Spleen (tissue), 3 donors: ENCODE measurements around the gene PURB.
A peak's percentile ranks its signal among the peaks of the same experiment; 100 is the strongest.

ENCODE experiments used
- POLR2A ChIP-seq, 3 donors: fragments of 450-650 bp; IDR thresholded peaks; one replicate each; pipeline ENCODE4 v1.5.1; 2017; ENCODE audit warnings: antibody characterized with exemption in 3 of 3, mild to moderate bottlenecking in 1 of 3
- POLR2AphosphoS5 ChIP-seq, 3 donors: sonication (generic); formaldehyde crosslinking; IDR thresholded peaks; one replicate each; pipeline ENCODE4 v1.5.1; 2017; ENCODE audit warnings: antibody characterized with exemption in 3 of 3

DNA sequence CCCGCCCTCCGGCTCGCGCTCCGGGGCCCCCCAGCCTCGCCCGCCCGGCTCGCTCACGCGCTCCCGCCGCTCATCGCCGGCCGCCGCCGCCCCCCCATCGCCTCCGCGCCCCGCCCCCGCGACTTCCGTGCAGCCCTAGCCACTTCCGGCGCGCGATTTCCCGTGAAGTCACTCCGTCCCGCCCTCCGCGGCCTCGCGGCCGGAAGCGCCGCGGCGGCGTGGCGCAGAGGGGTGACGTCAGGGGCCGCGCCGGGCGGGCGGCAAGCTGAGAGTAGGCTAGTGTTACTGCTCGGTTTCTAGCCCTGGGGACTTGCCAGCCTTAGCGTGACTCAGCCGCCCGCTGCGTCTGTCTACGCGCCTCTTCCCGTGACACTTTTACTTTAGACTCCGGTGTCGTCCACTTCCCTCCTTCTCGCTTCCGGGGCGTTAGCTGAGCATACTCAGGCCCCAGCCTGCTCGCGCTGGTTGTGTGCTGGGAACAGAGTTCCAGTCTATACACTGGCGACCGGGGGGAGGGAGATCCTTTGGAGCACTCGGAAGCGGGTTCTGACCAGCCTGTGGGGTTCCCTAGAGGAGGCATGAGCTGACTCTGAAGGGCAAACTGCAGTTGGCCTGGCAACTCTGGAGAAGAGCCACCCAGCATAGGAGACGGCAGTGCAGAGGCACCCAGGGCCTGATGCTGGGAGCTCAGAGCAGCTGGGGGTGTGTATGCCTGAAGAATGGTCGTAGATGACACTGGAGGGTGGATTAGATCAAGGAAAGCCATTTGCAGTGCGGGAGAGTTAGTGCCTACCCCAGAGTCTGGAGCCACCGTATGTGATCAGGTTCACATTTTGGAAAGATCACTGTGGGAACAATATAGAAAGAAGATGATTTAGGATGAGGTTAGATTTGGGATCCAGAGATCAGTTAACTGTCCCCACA lies at the start of gene PURB:
- peak; percentile 81 to 92 (median 84) for TF ChIP-seq POLR2A (IDR thresholded peaks at IDR 0.05)
- peak; percentile 98 to 99 (median 99) for TF ChIP-seq POLR2AphosphoS5 (IDR thresholded peaks at IDR 0.05)
